ENCODE measurements around the gene FAM170B.

Gene FAM170B

GRCh38 chr10:49118430-49119074 is 15.3 kb downstream of the FAM170B start:
- DNase-seq: no peak

- no peak for DNase-seq
Measured at GRCh38 chr10:49117376-49118070, 16.3 kb downstream of the FAM170B start.

- DNase-seq: no peak
Measured at GRCh38 chr10:49116509-49117375, 17.1 kb downstream of the FAM170B start.

GRCh38 chr10:49115796-49116508 is 17.9 kb downstream of the FAM170B start:
- DNase-seq: no peak

GRCh38 chr10:49115015-49115795 is 18.6 kb downstream of the FAM170B start, which contains the start of gene VSTM4:
TSS of gene VSTM4 (minus strand) at chr10:49115522. CDS start at chr10:49115485, 37 bp downstream.
- no peak for DNase-seq

- DNase-seq: no peak
Measured at GRCh38 chr10:49114718-49115014, 19.2 kb downstream of the FAM170B start.

- no peak for DNase-seq
Measured at GRCh38 chr10:49113741-49114141, 20.1 kb downstream of the FAM170B start.

GRCh38 chr10:49112851-49113250 is 21.0 kb downstream of the FAM170B start:
- DNase-seq: no peak

- DNase-seq: no peak
Measured at GRCh38 chr10:49112098-49112497, 21.7 kb downstream of the FAM170B start.

GRCh38 chr10:49111320-49111698 is 22.5 kb downstream of the FAM170B start:
- DNase-seq: no peak

GRCh38 chr10:49110684-49111319 is 23.0 kb downstream of the FAM170B start:
- no peak for DNase-seq

- DNase-seq: no peak
Measured at GRCh38 chr10:49109669-49110340, 24.0 kb downstream of the FAM170B start.

- no peak for DNase-seq
Measured at GRCh38 chr10:49108656-49109055, 25.2 kb downstream of the FAM170B start.

GRCh38 chr10:49107887-49108267 is 25.9 kb downstream of the FAM170B start:
- no peak for DNase-seq

GRCh38 chr10:49107111-49107886 is 26.5 kb downstream of the FAM170B start:
- DNase-seq: no peak

- no peak for DNase-seq
Measured at GRCh38 chr10:49106451-49106850, 27.4 kb downstream of the FAM170B start.

- DNase-seq: no peak
Measured at GRCh38 chr10:49105076-49105475, 28.7 kb downstream of the FAM170B start.

GRCh38 chr10:49104323-49104722 is 29.5 kb downstream of the FAM170B start:
- DNase-seq: no peak

GRCh38 chr10:49103761-49104160 is 30.1 kb downstream of the FAM170B start:
- no peak for DNase-seq

- no peak for DNase-seq
Measured at GRCh38 chr10:49099046-49099445, 34.8 kb downstream of the FAM170B start.

All from kidney glomerular epithelial cell (primary cell).